GM19328 (cell line): ENCODE results near the gene AGAP5.
"Not testable (repeated sequence)": the region's sequence is repeated elsewhere in the genome, so short reads cannot be mapped to it uniquely, and the experiment has no call there.

Experiments used
- ATAC-seq: cut with Tn5 transposase; IDR thresholded peaks from one replicate; pipeline ENCODE4 v1.9.1; 2021; ENCODE audit warnings: mild to moderate bottlenecking, moderate library complexity; ENCODE audit not compliant: unreplicated experiment

The AGAP5 gene

GRCh38 chr10:73662705-73663104, 35.2 kb downstream of the AGAP5 start:
- not testable (repeated sequence) for ATAC-seq

GRCh38 chr10:73655990-73656298, 42.0 kb downstream of the AGAP5 start, which contains the start of gene SYNPO2L:
Gene SYNPO2L (minus strand): TSS chr10:73656029. CDS start chr10:73655922, 107 bp downstream.
- ATAC-seq, result no peak

- no peak for ATAC-seq
Measured at GRCh38 chr10:73655257-73655989, 42.5 kb downstream of the AGAP5 start.

- no peak for ATAC-seq
Measured at GRCh38 chr10:73653701-73654100, 44.2 kb downstream of the AGAP5 start.

- no peak for ATAC-seq
Measured at GRCh38 chr10:73653195-73653594, 44.7 kb downstream of the AGAP5 start.

GRCh38 chr10:73650537-73651331, 47.2 kb downstream of the AGAP5 start:
- no peak for ATAC-seq

GRCh38 chr10:73649876-73650536, 47.9 kb downstream of the AGAP5 start:
- no peak for ATAC-seq

- ATAC-seq, result no peak
Measured at GRCh38 chr10:73648975-73649829, 48.7 kb downstream of the AGAP5 start.

GRCh38 chr10:73647875-73648651, 49.8 kb downstream of the AGAP5 start:
- ATAC-seq, result no peak

GRCh38 chr10:73647211-73647874, 50.6 kb downstream of the AGAP5 start:
- ATAC-seq, result no peak

GRCh38 chr10:73646598-73647041, 51.3 kb downstream of the AGAP5 start:
- no peak for ATAC-seq

GRCh38 chr10:73645251-73645650, 52.7 kb downstream of the AGAP5 start:
- no peak for ATAC-seq

- no peak for ATAC-seq
Measured at GRCh38 chr10:73644767-73645166, 53.1 kb downstream of the AGAP5 start.

- ATAC-seq, result no peak
Measured at GRCh38 chr10:73644015-73644743, 53.7 kb downstream of the AGAP5 start.

- ATAC-seq, result no peak
Measured at GRCh38 chr10:73643362-73643761, 54.5 kb downstream of the AGAP5 start.

- ATAC-seq, result no peak
Measured at GRCh38 chr10:73641328-73642060, 56.4 kb downstream of the AGAP5 start, which contains the start of gene MYOZ1. Gene MYOZ1 (minus strand): TSS chr10:73641474. CDS start chr10:73640017, 1,457 bp downstream.

- ATAC-seq, result no peak
Measured at GRCh38 chr10:73639286-73639685, 58.6 kb downstream of the AGAP5 start.

GRCh38 chr10:73635781-73636180, 62.1 kb downstream of the AGAP5 start:
- ATAC-seq, result no peak
